ENCODE measurements around the gene EXOC4. TPM values are rescaled to one million over a fixed set of nuclear protein-coding genes. Genes with fewer than 3 reads are reported as not detected.
"Not testable (repeated sequence)": the region's sequence is repeated elsewhere in the genome, so short reads cannot be mapped to it uniquely, and the experiment has no call there.

The EXOC4 gene
- total RNA-seq, 1 experiment from 2014 or later: 66.2 TPM

GRCh38 chr7:133904776-133905175 lies 651.9 kb downstream of the EXOC4 start:
- Mint-ChIP-seq H3K4me1 (ENCODE audit: low read depth, unreplicated experiment) (no peaks in the 10 kb centered on the region), H3K27me3 (ENCODE audit: insufficient read depth, unreplicated experiment) (no peaks in the 10 kb centered on the region), H3K27ac (ENCODE audit: unreplicated experiment) (no peak overlapping the region), H3K9me3 (ENCODE audit: unreplicated experiment) (no peaks in the 10 kb centered on the region), H3K36me3 (ENCODE audit: insufficient read depth, unreplicated experiment) (peaks cover 6% of the 10 kb centered on the region), H3K4me3 (ENCODE audit: unreplicated experiment) (no peak overlapping the region)
- no peak overlapping the region for H3K4me3 ChIP-seq (ENCODE audit: low read depth, low read length)
- no TSS peak for BruUV-seq (replicated peaks)
- TF ChIP-seq, protein P1, sequence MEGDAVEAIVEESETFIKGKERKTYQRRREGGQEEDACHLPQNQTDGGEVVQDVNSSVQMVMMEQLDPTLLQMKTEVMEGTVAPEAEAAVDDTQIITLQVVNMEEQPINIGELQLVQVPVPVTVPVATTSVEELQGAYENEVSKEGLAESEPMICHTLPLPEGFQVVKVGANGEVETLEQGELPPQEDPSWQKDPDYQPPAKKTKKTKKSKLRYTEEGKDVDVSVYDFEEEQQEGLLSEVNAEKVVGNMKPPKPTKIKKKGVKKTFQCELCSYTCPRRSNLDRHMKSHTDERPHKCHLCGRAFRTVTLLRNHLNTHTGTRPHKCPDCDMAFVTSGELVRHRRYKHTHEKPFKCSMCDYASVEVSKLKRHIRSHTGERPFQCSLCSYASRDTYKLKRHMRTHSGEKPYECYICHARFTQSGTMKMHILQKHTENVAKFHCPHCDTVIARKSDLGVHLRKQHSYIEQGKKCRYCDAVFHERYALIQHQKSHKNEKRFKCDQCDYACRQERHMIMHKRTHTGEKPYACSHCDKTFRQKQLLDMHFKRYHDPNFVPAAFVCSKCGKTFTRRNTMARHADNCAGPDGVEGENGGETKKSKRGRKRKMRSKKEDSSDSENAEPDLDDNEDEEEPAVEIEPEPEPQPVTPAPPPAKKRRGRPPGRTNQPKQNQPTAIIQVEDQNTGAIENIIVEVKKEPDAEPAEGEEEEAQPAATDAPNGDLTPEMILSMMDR (IDR thresholded peaks at IDR 0.05; ENCODE audit: insufficient read depth in 1 of 2, low read depth in 1 of 2, low read length in 1 of 2, severe bottlenecking in 1 of 2, unreplicated experiment in 1 of 2): no peak
- ChIA-PET POLR2A (no interaction called here), CTCF (no interaction called here)
- no peaks in the 10 kb centered on the region for H3K27me3 ChIP-seq (replicated peaks; ENCODE audit: control insufficient read depth, insufficient read depth, low read length)
- intact Hi-C loops (cut with micrococcal nuclease; ENCODE audit: unreplicated experiment): no loop called here
- no peaks in the 10 kb centered on the region for H3K9me3 ChIP-seq
- H3K36me3 ChIP-seq (ENCODE audit: control insufficient read depth, insufficient read depth, low read length): no peaks in the 10 kb centered on the region
- no peak for DNase-seq
- no peaks in the 10 kb centered on the region for H3K4me1 ChIP-seq

DNA sequence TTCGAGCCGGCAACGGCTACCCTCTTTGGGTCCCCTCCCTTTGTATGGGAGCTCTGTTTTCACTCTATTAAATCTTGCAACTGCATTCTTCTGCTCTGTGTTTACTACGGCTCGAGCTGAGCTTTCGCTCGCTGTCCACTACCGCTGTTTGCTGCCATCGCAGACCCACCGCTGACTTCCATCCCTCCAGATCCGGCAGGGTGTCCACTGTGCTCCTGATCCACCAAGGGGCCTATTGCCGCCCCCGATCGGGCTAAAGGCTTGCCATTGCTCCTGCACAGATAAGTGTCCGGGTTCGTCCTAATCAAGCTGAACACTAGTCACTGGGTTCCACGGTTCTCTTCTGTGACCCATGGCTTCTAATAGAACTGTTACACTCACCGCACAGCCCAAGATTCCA lies 653.7 kb downstream of the EXOC4 start:
- BruUV-seq (replicated peaks); H3K36me3 Mint-ChIP-seq (ENCODE audit: insufficient read depth, unreplicated experiment): not testable (repeated sequence)

GRCh38 chr7:133910761-133911160 lies 657.9 kb downstream of the EXOC4 start:
- H3K27me3 ChIP-seq (replicated peaks; ENCODE audit: control insufficient read depth, insufficient read depth, low read length): no peaks in the 10 kb centered on the region
- POLR2A ChIA-PET: no interaction called here
- H3K9me3 ChIP-seq: no peaks in the 10 kb centered on the region
- DNase-seq: no peak
- no peaks in the 10 kb centered on the region for H3K9me3 Mint-ChIP-seq (ENCODE audit: unreplicated experiment)
- no peak overlapping the region for H3K4me3 Mint-ChIP-seq (ENCODE audit: unreplicated experiment)
- no peak overlapping the region for H3K27ac Mint-ChIP-seq (ENCODE audit: unreplicated experiment)
- H3K4me1 Mint-ChIP-seq (ENCODE audit: low read depth, unreplicated experiment): no peaks in the 10 kb centered on the region
- CTCF ChIA-PET: no interaction called here
- TF ChIP-seq, protein P1 (IDR thresholded peaks at IDR 0.05; ENCODE audit: insufficient read depth in 1 of 2, low read depth in 1 of 2, low read length in 1 of 2, severe bottlenecking in 1 of 2, unreplicated experiment in 1 of 2): no peak
- no TSS peak for BruUV-seq (replicated peaks)
- intact Hi-C loops (cut with micrococcal nuclease; ENCODE audit: unreplicated experiment): no loop called here
- no peak overlapping the region for H3K4me3 ChIP-seq (ENCODE audit: low read depth, low read length)
- H3K36me3 Mint-ChIP-seq (ENCODE audit: insufficient read depth, unreplicated experiment): peaks cover 6% of the 10 kb centered on the region
- no peaks in the 10 kb centered on the region for H3K36me3 ChIP-seq (ENCODE audit: control insufficient read depth, insufficient read depth, low read length)
- no peaks in the 10 kb centered on the region for H3K27me3 Mint-ChIP-seq (ENCODE audit: insufficient read depth, unreplicated experiment)
- no peaks in the 10 kb centered on the region for H3K4me1 ChIP-seq

More for the DNA sequence above, 653.7 kb downstream of the EXOC4 start:
- H3K4me3 Mint-ChIP-seq (ENCODE audit: unreplicated experiment); H3K27ac Mint-ChIP-seq (ENCODE audit: unreplicated experiment); H3K27me3 Mint-ChIP-seq (ENCODE audit: insufficient read depth, unreplicated experiment); H3K4me1 ChIP-seq; H3K4me1 Mint-ChIP-seq (ENCODE audit: low read depth, unreplicated experiment); H3K36me3 ChIP-seq (ENCODE audit: control insufficient read depth, insufficient read depth, low read length); intact Hi-C loops (cut with micrococcal nuclease; ENCODE audit: unreplicated experiment); H3K9me3 ChIP-seq; POLR2A ChIA-PET; H3K9me3 Mint-ChIP-seq (ENCODE audit: unreplicated experiment); H3K27me3 ChIP-seq (replicated peaks; ENCODE audit: control insufficient read depth, insufficient read depth, low read length); CTCF ChIA-PET; DNase-seq; H3K4me3 ChIP-seq (ENCODE audit: low read depth, low read length): not testable (repeated sequence)

- TF ChIP-seq, protein P1 (IDR thresholded peaks at IDR 0.05; ENCODE audit: insufficient read depth in 1 of 2, low read depth in 1 of 2, low read length in 1 of 2, severe bottlenecking in 1 of 2, unreplicated experiment in 1 of 2): no peak
- H3K9me3 Mint-ChIP-seq (ENCODE audit: unreplicated experiment): no peaks in the 10 kb centered on the region
- no peak overlapping the region for H3K4me3 Mint-ChIP-seq (ENCODE audit: unreplicated experiment)
- Histone ChIP-seq H3K27me3 (replicated peaks; ENCODE audit: control insufficient read depth, insufficient read depth, low read length) (no peaks in the 10 kb centered on the region), H3K4me3 (ENCODE audit: low read depth, low read length) (no peak overlapping the region), H3K36me3 (ENCODE audit: control insufficient read depth, insufficient read depth, low read length) (no peaks in the 10 kb centered on the region), H3K9me3 (no peaks in the 10 kb centered on the region), H3K4me1 (no peaks in the 10 kb centered on the region)
- no peaks in the 10 kb centered on the region for H3K27me3 Mint-ChIP-seq (ENCODE audit: insufficient read depth, unreplicated experiment)
- no peak for DNase-seq
- CTCF ChIA-PET: no interaction called here
- no peaks in the 10 kb centered on the region for H3K4me1 Mint-ChIP-seq (ENCODE audit: low read depth, unreplicated experiment)
- intact Hi-C loops (cut with micrococcal nuclease; ENCODE audit: unreplicated experiment): no loop called here
- no peak overlapping the region for H3K27ac Mint-ChIP-seq (ENCODE audit: unreplicated experiment)
- H3K36me3 Mint-ChIP-seq (ENCODE audit: insufficient read depth, unreplicated experiment): peaks cover 6% of the 10 kb centered on the region
- BruUV-seq (replicated peaks): no TSS peak
- POLR2A ChIA-PET: no interaction called here
These were observed 658.8 kb downstream of the EXOC4 start for GRCh38 chr7:133911724-133912123.
